Fibroblast of lung (primary cell): Measurements from ENCODE around the gene EVX2. TPM values are rescaled to one million over a fixed set of nuclear protein-coding genes. Genes with fewer than 3 reads are reported as not detected.

Experiments
- DNase-seq, 2 donors: peaks; one replicate each; pipeline versions ENCODE4 v3.0.0 to v3.0.0-alpha.2; 2010; ENCODE audit warnings: low read depth in 2 of 2
- H2AFZ ChIP-seq: 2 replicates; pipeline ENCODE4 v1.5.1; 2012; ENCODE audit warnings: low read length, control low read depth, inconsistent platforms
- H3K27ac ChIP-seq: 2 replicates; pipeline ENCODE4 v1.5.1; 2011; ENCODE audit warnings: low read length, control low read depth; ENCODE audit not compliant: insufficient read depth
- H3K27me3 ChIP-seq: 2 replicates; pipeline ENCODE4 v1.5.1; 2011; ENCODE audit warnings: mild to moderate bottlenecking, low read length; ENCODE audit not compliant: control insufficient read depth, insufficient read depth
- H3K36me3 ChIP-seq: 2 replicates; pipeline ENCODE4 v1.5.1; 2011; ENCODE audit warnings: low read length; ENCODE audit not compliant: control insufficient read depth, insufficient read depth
- H3K4me1 ChIP-seq: 2 replicates; pipeline ENCODE4 v1.5.1; 2011; ENCODE audit warnings: low read length; ENCODE audit not compliant: control insufficient read depth, insufficient read depth; ENCODE audit errors: extremely low read depth
- H3K4me2 ChIP-seq: 2 replicates; pipeline ENCODE4 v1.5.1; 2011; ENCODE audit warnings: low read length, control low read depth; ENCODE audit not compliant: insufficient read depth; ENCODE audit errors: extremely low read depth
- H3K4me3 ChIP-seq, 4 experiments: fragments of 200-600 bp in 1 of 4; sonication (generic) in 1 of 4; replicated peaks in 1 of 4; 2 replicates each; pipeline ENCODE4 v1.5.1; 2011 to 2016; ENCODE audit warnings: low read length in 4 of 4, low read depth in 3 of 4, mild to moderate bottlenecking in 3 of 4, control low read depth in 2 of 4, inconsistent platforms in 1 of 4, mixed read lengths in 1 of 4; ENCODE audit not compliant: insufficient read depth in 1 of 4; ENCODE audit errors: control extremely low read depth in 1 of 4
- H3K79me2 ChIP-seq: 2 replicates; pipeline ENCODE4 v1.5.1; 2012; ENCODE audit warnings: mild to moderate bottlenecking, low read length, inconsistent platforms; ENCODE audit not compliant: control insufficient read depth, insufficient read depth
- H3K9ac ChIP-seq: 2 replicates; pipeline ENCODE4 v1.5.1; 2011; ENCODE audit warnings: mild to moderate bottlenecking, low read length, control low read depth; ENCODE audit not compliant: insufficient read depth
- H3K9me3 ChIP-seq: 2 replicates; pipeline ENCODE4 v1.5.1; 2012; ENCODE audit warnings: low read depth, low read length; ENCODE audit not compliant: control insufficient read depth, insufficient read depth
- H4K20me1 ChIP-seq: 2 replicates; pipeline ENCODE4 v1.5.1; 2011; ENCODE audit warnings: low read length; ENCODE audit not compliant: control insufficient read depth, insufficient read depth; ENCODE audit errors: extremely low read depth
- EZH2 ChIP-seq: IDR thresholded peaks from 2 replicates; pipeline ENCODE4 v1.5.1; 2012; ENCODE audit warnings: low read length, control low read depth, mild to moderate bottlenecking; ENCODE audit errors: missing control alignments
- polyA plus RNA-seq, 2 donors: library from polyadenylated mRNA; depleted of rRNA in 1 of 2; stranded (reverse) in 1 of 2; unstranded in 1 of 2; fragments of >200 nt; gene quantifications; 2 replicates each; pipeline ENCODE4 v1.2.1, GENCODE V29; 2011 to 2012; ENCODE audit warnings: missing spikeins in 1 of 2
- total RNA-seq: library from RNA; depleted of rRNA; stranded (reverse); fragments of >200 nt; gene quantifications from 2 replicates; pipeline ENCODE4 v1.2.1, GENCODE V29; 2014
- TF ChIP-seq, protein P1 (sequence below), 2 donors: IDR thresholded peaks in 1 of 2; conservative IDR thresholded peaks in 1 of 2; 1 replicate in 1 of 2; 2 replicates in 1 of 2; pipeline ENCODE4 v1.5.1; 2011 to 2012; ENCODE audit warnings: low read length in 2 of 2, control low read depth in 1 of 2, inconsistent platforms in 1 of 2, low read depth in 1 of 2, mild to moderate bottlenecking in 1 of 2

Gene EVX2
- total and polyA plus RNA-seq, 2 donors (not counting 1 experiment from before 2014, with no cell fraction given), result not detected

DNA sequence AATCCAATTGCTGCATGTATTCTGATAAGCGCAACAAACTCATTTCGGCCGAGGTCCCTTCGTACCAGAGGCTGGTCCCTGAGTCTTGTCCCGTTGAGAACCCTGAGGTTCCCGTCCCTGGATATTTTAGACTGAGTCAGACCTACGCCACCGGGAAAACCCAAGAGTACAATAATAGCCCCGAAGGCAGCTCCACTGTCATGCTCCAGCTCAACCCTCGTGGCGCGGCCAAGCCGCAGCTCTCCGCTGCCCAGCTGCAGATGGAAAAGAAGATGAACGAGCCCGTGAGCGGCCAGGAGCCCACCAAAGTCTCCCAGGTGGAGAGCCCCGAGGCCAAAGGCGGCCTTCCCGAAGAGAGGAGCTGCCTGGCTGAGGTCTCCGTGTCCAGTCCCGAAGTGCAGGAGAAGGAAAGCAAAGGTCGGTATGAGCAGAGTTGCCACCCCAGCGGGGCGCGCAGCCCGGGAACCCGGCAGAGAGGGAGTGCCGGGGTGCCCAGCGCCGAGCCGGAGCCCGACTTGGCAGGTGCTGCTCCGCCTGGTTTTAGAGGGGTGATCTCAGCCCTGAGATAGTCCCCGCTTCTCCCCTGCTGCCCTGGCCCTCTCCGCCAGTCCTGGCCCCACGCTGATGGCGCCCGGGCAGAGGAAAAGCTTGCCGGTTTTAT lies 33.5 kb upstream of the EVX2 start:
- Histone ChIP-seq H3K9me3 (no peaks in the 10 kb centered on the region), H2AFZ (no peak overlapping the region), H3K36me3 (no peaks in the 10 kb centered on the region), H3K4me1 (no peaks in the 10 kb centered on the region), H3K9ac (no peak overlapping the region), H3K79me2 (no peaks in the 10 kb centered on the region), H3K4me2 (no peak overlapping the region), H3K27me3 (peaks cover 94% of the 10 kb centered on the region), H3K27ac (no peak overlapping the region), H3K4me3 (no peak overlapping the region), H4K20me1 (no peaks in the 10 kb centered on the region)
- TF ChIP-seq, protein P1, sequence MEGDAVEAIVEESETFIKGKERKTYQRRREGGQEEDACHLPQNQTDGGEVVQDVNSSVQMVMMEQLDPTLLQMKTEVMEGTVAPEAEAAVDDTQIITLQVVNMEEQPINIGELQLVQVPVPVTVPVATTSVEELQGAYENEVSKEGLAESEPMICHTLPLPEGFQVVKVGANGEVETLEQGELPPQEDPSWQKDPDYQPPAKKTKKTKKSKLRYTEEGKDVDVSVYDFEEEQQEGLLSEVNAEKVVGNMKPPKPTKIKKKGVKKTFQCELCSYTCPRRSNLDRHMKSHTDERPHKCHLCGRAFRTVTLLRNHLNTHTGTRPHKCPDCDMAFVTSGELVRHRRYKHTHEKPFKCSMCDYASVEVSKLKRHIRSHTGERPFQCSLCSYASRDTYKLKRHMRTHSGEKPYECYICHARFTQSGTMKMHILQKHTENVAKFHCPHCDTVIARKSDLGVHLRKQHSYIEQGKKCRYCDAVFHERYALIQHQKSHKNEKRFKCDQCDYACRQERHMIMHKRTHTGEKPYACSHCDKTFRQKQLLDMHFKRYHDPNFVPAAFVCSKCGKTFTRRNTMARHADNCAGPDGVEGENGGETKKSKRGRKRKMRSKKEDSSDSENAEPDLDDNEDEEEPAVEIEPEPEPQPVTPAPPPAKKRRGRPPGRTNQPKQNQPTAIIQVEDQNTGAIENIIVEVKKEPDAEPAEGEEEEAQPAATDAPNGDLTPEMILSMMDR (conservative IDR thresholded peaks at IDR 0.05 in 1 of 2, IDR thresholded peaks at IDR 0.05 in 1 of 2; ENCODE audit: low read depth in 1 of 2, low read length in 2 of 2), result no peak
- no peak for TF ChIP-seq EZH2
- no peak for DNase-seq

DNA sequence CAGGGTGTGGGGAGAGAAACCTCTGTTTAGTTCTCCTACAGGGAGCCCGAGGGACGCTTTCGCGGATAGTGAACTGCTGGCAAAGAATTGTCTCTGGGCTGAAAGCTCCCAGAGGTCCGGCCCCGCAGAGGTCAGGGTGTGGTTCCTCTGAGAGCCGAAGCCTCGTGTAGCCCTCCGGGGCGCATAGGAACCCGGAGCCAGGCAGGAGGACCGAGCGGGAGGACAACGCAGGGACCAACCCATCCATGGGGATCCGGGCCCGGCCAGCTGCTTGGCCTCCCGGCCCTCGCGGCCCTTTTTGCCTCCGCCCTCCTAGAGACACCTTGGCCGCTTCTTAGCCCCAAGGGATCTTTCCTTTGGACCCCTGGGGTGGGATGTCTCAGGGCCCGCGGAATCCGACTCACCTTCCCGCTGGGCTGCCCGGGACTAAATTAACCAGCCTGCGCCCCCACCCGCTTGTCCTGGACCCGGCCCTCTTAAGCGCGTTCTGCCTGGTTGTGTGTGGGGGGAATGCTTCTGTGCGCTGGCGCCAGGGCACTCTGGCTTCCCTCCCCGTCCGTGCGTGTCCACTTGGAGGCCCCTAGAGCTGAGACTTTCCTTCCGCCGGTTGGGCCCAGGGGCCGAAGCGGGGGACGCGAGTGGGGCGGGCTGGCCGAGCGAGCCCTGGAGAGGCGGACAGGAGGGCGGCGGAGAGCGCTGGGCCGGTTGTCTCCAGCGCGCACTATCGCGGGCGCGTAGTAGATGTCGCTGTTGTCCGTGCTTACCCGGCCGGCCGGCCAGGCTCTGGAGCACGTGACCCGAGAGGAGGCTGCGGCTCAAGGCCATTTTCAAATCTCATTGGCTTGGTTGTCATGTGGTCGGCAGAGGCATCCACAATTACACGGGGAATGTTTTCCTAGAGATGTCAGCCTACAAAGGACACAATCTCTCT lies 32.4 kb upstream of the EVX2 start, which contains the start of gene HOXD10:
TSS of gene HOXD10 (plus strand) at position 896 of the 931 bp plus-strand sequence. CDS start 56 bp downstream, outside the sequence.
- Histone ChIP-seq H3K79me2 (no peaks in the 10 kb centered on the region), H2AFZ (no peak within 1 kb of the TSS), H3K9ac (no peak within 1 kb of the TSS), H3K4me1 (no peaks in the 10 kb centered on the region), H4K20me1 (no peaks in the 10 kb centered on the region), H3K4me2 (no peak within 1 kb of the TSS), H3K36me3 (no peaks in the 10 kb centered on the region), H3K27me3 (peaks cover 92% of the 10 kb centered on the region), H3K9me3 (no peaks in the 10 kb centered on the region), H3K27ac (no peak within 1 kb of the TSS), H3K4me3 (no peak within 1 kb of the TSS)
- TF ChIP-seq, protein P1 (conservative IDR thresholded peaks at IDR 0.05 in 1 of 2, IDR thresholded peaks at IDR 0.05 in 1 of 2; ENCODE audit: low read depth in 1 of 2, low read length in 2 of 2), result no peak
- TF ChIP-seq EZH2, result peak; percentile 49
- DNase-seq, result no peak

DNA sequence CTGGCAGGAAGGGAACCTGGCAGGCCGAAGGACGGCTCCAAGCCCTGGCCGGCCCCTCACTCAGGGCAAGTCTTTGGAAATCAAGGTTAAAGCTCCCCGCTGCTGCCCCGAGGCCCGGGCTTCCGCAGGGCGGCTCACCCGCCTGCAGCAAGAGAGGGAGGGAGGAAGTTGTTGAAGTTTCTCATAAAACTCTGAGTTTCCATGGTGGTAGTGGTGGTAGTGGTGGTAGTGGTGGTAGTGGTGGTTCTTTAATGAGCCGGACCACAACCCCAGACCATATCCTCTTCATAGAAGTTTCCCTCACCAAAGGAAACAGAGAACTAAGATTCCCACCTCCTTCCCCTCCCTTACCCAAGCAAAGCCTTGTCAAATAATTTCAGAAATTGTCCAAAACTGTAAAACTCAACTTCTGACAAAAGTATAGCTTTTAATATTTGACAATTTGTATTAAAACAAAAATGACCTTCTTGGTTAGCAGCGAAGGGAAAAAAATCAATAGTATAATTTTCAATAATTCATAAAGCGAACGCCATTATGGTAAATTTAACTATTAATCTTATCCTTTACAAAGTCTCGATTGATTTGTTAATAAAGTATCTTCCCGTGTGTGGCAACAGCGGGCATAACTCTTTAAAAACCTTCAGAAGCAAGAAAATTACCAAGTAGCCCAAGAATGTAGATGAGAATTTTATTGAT lies 31.3 kb upstream of the EVX2 start:
- Histone ChIP-seq H3K4me3 (no peak overlapping the region), H3K79me2 (no peaks in the 10 kb centered on the region), H3K4me1 (no peaks in the 10 kb centered on the region), H3K4me2 (no peak overlapping the region), H4K20me1 (no peaks in the 10 kb centered on the region), H3K9me3 (no peaks in the 10 kb centered on the region), H3K27me3 (peaks cover 89% of the 10 kb centered on the region), H2AFZ (no peak overlapping the region), H3K27ac (no peak overlapping the region), H3K36me3 (no peaks in the 10 kb centered on the region), H3K9ac (no peak overlapping the region)
- TF ChIP-seq EZH2, result peak; percentile 65
- TF ChIP-seq, protein P1 (conservative IDR thresholded peaks at IDR 0.05 in 1 of 2, IDR thresholded peaks at IDR 0.05 in 1 of 2; ENCODE audit: low read depth in 1 of 2, low read length in 2 of 2), result no peak
- DNase-seq, result no peak
